SH-SY5Y (cell line): Measurements from ENCODE around the gene SH3D19.

ENCODE experiments used
- GATA2 ChIP-seq: IDR thresholded peaks from 2 replicates; pipeline ENCODE4 v1.6.1; 2011; ENCODE audit warnings: mild to moderate bottlenecking, low read depth, low read length
- GATA3 ChIP-seq: IDR thresholded peaks from 2 replicates; pipeline ENCODE4 v1.6.1; 2011; ENCODE audit warnings: low read depth, mild to moderate bottlenecking, low read length, moderate library complexity

GRCh38 chr4:151182455-151182996 is 142.9 kb downstream of the SH3D19 start:
- TF ChIP-seq GATA2: peak; percentile 44; the same call in 1 of the 2 replicates
- peak; percentile 73 for TF ChIP-seq GATA3
